ENCODE results near the gene LLGL1.

GRCh38 chr17:18237461-18237860 lies 12.0 kb downstream of the LLGL1 start:
- TF ChIP-seq CTCF (IDR thresholded peaks at IDR 0.05; ENCODE audit: poor library complexity, severe bottlenecking) = no peak
- no peak for TF ChIP-seq EP300 (conservative IDR thresholded peaks at IDR 0.05; ENCODE audit: poor library complexity, severe bottlenecking)
- no peak for TF ChIP-seq REST (IDR thresholded peaks at IDR 0.05; ENCODE audit: borderline replicate concordance)
- no peak for TF ChIP-seq EZH2 (IDR thresholded peaks at IDR 0.05; ENCODE audit: borderline replicate concordance, insufficient read depth, low read length, poor library complexity, severe bottlenecking)
- no peak for TF ChIP-seq POLR2AphosphoS5 (IDR thresholded peaks at IDR 0.05)
- no peak for TF ChIP-seq TAF1 (IDR thresholded peaks at IDR 0.05; ENCODE audit: low read depth)
- TF ChIP-seq SMC3 (conservative IDR thresholded peaks at IDR 0.05; ENCODE audit: poor library complexity) = no peak

All from neural cell (in vitro differentiated cells).